ENCODE results near the gene GGPS1.
"Not testable (repeated sequence)": the region's sequence is repeated elsewhere in the genome, so short reads cannot be mapped to it uniquely, and the experiment has no call there.

The GGPS1 gene

DNA sequence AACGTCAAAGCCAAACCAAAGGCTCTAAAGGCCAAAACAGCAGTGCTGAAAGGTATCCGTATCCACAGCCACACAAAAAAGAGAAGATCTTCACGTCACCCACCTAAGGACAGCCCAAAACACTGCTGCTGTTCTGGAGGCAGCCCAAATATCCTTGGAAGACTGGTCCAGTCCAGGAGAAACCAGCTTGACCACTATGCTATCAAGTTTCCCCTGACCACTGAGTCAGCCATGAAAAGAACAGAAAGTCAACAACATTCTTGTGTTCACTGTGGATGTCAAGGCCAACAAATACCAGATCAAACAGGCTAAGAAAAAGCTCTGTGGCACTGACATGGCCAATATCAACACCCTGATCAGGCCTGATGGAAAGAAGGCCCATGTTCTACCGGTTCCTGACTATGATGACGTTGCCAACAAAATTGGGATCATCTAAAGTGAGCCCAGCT, 32.4 kb upstream of the GGPS1 start:
- DNase-seq: no peak
- no peaks in the 10 kb centered on the region for H3K27me3 Mint-ChIP-seq
- peaks cover 12% of the 10 kb centered on the region for H3K36me3 Mint-ChIP-seq (ENCODE audit: low read depth)
- peak overlapping the region; percentile 48 for H3K27ac Mint-ChIP-seq
- peaks cover 67% of the 10 kb centered on the region for H3K4me1 Mint-ChIP-seq
- no peak for ATAC-seq
- no peaks in the 10 kb centered on the region for H3K9me3 Mint-ChIP-seq
- H3K4me3 Mint-ChIP-seq: no peak overlapping the region

DNA sequence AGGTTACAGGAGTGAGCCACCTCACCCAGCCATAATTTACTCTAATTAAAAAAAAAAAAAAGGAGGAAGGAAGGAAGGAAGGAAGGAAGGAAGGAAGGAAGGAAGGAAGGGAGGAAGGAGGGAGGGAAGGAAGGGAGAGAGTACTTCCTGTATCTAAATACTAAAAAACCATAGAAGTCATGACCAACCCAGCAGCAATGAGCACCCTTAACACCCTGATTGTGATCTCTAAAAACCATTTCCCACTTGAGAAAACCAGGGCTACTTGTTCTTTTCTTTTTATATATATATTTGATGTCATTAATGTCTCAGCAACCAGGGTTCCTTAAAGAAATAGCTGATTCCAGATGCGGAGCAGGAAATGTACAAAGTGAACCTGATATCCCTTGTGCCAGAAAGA, 31.6 kb upstream of the GGPS1 start:
- Mint-ChIP-seq H3K4me3 (peak overlapping the region; percentile 61), H3K4me1 (peaks cover 71% of the 10 kb centered on the region), H3K9me3 (no peaks in the 10 kb centered on the region), H3K27ac (peak overlapping the region; percentile 80), H3K36me3 (ENCODE audit: low read depth) (peaks cover 12% of the 10 kb centered on the region), H3K27me3 (no peaks in the 10 kb centered on the region)
- ATAC-seq (no peak), DNase-seq (no peak)

DNA sequence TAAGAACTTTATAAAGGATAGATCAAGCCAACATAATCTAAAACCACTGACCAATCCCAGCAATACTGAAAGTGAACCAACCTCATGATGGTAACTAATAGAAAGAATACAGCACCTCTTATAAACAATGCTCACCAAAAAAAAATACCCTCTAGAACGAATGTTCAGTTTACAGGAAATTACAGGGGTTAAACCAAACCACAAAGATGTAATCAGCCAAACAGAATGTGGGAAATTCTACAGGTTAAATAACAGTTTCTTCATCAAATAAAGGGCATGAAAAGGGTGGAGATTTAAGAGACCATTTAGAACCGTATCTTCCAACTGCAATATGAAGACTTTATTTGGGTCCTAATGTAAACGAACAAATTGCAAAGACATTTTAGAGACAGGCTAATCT, 30.8 kb upstream of the GGPS1 start:
- ATAC-seq: peak; percentile 84

DNA sequence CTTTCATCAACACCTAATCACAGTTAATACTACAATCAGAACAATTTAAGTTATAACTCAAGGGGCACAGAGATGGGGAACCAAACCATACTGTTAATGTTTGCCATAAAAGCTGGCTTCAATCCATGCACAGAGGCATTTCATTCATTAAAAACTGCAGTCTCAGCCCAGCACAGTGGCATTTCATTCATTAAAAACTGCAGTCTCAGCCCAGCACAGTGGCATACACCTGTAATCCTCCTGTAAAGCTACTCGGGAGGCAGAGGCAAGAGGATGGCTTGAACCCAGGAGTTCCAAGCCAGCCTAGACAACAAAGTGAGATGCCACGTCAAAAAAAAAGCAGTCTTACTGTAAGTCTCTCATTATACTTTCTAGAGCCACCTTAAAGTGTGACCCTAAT, 29.6 kb upstream of the GGPS1 start:
- Mint-ChIP-seq H3K4me3 (no peak overlapping the region), H3K36me3 (ENCODE audit: low read depth) (peaks cover 12% of the 10 kb centered on the region), H3K9me3 (no peaks in the 10 kb centered on the region), H3K27me3 (no peaks in the 10 kb centered on the region), H3K27ac (no peak overlapping the region), H3K4me1 (peaks cover 71% of the 10 kb centered on the region)
- DNase-seq: no peak
- ATAC-seq: no peak

More for the DNA sequence above, 30.8 kb upstream of the GGPS1 start:
- H3K9me3 Mint-ChIP-seq: no peaks in the 10 kb centered on the region
- H3K4me3 Mint-ChIP-seq: peak overlapping the region; percentile 61
- no peaks in the 10 kb centered on the region for H3K27me3 Mint-ChIP-seq
- H3K4me1 Mint-ChIP-seq: peaks cover 71% of the 10 kb centered on the region
- H3K27ac Mint-ChIP-seq: peak overlapping the region; percentile 80
- H3K36me3 Mint-ChIP-seq (ENCODE audit: low read depth): peaks cover 12% of the 10 kb centered on the region
- no peak for DNase-seq

DNA sequence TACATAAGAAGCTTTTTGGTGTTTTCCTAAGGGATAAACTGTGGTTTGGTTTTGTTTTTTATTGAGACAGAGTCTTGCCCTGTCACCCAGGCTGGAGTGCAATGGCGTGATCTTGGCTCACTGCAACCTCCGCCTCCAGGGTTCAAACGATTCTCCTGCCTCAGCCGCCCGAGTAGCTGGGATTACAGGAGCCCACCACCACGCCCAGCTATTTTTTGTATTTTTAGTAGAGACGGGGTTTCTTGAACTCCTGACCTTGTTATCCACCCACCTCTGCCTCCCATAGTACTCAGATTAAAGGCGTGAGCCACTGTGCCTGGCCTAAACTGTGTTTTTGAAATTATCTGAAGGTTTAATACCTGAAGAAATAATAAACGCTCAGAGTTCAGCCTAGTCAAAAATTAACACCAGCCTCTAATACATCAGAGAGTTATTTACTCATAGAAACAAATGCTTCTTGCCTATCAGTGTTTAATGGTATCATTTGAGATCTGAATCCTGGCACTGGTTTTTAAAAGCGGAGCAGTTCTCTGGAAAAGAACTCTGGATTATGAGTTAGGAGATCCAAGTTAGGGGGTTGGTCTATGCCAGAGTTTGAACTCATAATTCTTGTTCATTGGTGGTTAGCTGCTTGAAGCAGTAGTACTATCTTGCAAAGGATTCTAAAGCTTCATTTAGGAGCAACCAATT, 29.1 kb upstream of the GGPS1 start:
- peaks cover 12% of the 10 kb centered on the region for H3K36me3 Mint-ChIP-seq (ENCODE audit: low read depth)
- no peak for DNase-seq
- no peaks in the 10 kb centered on the region for H3K9me3 Mint-ChIP-seq
- H3K27ac Mint-ChIP-seq: peak overlapping the region; percentile 28
- peaks cover 74% of the 10 kb centered on the region for H3K4me1 Mint-ChIP-seq
- H3K27me3 Mint-ChIP-seq: no peaks in the 10 kb centered on the region
- no peak for ATAC-seq
- no peak overlapping the region for H3K4me3 Mint-ChIP-seq

DNA sequence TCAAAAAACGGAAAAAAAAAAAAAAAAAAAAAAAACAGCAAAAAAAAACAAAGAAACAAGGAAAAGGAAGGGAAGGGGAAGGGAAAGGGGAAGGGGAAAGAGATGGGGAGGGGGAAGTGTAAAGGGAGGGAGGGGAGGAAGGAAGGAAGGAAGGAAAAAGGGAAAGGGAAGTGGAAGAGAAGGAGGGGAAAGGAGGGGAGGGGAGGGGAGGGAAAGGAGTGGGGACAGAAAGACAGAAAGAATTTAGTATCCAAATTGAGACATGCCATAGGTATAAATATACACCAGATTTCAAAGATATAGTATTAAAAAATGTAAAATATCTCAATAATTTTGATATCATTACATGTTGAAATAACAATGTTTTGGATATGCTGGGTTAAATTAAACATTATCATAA, 26.2 kb upstream of the GGPS1 start:
- no peak for ATAC-seq
- H3K9me3 Mint-ChIP-seq: no peaks in the 10 kb centered on the region

DNA sequence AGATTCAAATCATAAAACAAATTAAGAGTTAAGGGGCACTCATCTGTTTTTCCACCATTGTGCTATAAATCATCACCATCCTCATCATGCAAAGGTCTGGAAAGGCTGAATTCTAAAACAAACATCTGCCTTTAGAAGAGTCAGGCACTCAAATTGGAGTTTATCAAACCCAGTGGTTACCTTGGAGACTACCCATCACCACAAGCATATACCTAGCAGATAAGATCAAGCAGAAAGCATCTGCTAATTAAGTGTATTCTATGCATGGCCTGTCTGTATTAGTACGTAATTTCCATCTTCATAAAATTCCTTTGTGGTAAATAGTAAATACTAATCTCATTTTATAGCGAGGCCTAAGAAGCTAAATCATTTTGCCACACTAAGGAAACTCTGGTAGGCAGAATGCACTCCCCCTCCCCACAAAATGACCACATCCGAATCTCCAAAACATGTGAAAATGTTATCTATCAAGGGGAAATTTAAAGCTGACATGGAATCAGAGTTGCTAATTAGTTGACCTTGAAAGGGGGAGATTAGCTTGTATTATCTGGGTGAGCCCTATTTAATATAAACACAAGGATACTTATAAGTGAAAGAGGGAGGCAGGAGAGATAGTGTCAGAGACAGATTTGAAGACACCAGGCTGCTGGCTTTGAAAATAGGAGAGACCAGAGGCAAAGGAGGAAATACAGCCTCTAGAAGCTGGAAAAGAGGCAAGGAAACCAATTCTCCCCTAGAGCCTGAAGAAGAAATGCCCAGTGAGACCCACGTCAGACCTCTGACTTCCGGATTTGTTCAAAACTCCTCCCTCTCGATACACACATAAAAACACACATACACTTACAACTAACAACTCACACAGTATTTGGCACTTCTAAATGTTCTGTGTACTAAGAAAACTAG, 23.6 kb upstream of the GGPS1 start:
- Mint-ChIP-seq H3K36me3 (ENCODE audit: low read depth) (peaks cover 6% of the 10 kb centered on the region), H3K27me3 (no peaks in the 10 kb centered on the region), H3K27ac (peak overlapping the region; percentile 76), H3K4me3 (peak overlapping the region; percentile 23), H3K4me1 (peaks cover 56% of the 10 kb centered on the region), H3K9me3 (no peaks in the 10 kb centered on the region)
- DNase-seq: no peak
- ATAC-seq: peak; percentile 88

More for the DNA sequence above, 26.2 kb upstream of the GGPS1 start:
- H3K4me1 Mint-ChIP-seq: peaks cover 75% of the 10 kb centered on the region
- H3K27ac Mint-ChIP-seq: no peak overlapping the region
- H3K36me3 Mint-ChIP-seq (ENCODE audit: low read depth): peaks cover 8% of the 10 kb centered on the region
- H3K27me3 Mint-ChIP-seq: no peaks in the 10 kb centered on the region
- no peak for DNase-seq
- no peak overlapping the region for H3K4me3 Mint-ChIP-seq

DNA sequence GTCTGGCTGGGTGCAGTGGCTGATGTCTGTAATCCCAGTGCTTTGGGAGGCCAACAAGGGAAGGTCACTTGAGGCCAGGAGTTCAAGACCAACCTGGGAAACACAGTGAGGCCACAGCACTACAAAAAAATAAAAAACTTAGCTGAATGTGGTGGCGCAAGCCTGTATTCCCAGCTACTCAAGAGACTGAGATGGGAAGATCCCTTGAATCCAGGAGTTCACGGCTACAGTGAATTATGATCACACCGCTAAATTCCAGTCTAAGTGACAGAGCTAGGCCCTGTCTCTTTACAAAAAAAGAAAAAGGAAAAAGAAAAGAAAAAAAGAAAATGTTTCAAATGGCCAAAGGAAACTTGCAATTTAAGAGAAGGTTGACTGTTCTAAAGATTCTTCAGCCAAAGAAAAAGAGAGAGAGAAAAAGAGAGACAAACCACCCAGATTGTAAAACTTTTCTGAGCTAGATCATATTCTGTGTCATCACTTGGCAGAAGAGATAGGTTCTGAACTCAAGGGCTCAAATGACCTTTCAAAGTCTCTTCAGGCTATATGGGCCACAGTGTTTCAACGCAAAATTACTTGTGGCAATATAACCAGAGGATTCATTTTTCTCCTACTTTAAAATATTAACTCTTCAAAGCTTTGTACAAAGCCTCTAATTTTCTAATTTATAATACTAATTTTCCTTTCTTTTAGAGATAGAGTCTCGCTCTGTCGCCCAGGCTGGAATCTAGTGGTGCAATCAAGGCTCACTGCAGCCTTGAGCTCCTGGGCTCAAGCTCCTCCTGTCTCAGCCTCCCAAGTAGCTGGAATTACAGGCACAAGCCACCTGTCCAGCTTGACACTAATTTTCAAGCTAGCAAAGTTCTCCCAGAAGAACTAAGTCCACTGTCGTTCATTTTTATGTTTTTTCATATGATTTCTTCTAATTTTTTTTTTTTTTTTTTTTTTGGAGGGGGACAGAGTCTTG, 20.9 kb upstream of the GGPS1 start:
- Mint-ChIP-seq H3K4me1 (peaks cover 57% of the 10 kb centered on the region), H3K9me3 (no peaks in the 10 kb centered on the region), H3K27ac (no peak overlapping the region), H3K36me3 (ENCODE audit: low read depth) (peaks cover 10% of the 10 kb centered on the region), H3K27me3 (no peaks in the 10 kb centered on the region), H3K4me3 (no peak overlapping the region)
- no peak for DNase-seq
- no peak for ATAC-seq

DNA sequence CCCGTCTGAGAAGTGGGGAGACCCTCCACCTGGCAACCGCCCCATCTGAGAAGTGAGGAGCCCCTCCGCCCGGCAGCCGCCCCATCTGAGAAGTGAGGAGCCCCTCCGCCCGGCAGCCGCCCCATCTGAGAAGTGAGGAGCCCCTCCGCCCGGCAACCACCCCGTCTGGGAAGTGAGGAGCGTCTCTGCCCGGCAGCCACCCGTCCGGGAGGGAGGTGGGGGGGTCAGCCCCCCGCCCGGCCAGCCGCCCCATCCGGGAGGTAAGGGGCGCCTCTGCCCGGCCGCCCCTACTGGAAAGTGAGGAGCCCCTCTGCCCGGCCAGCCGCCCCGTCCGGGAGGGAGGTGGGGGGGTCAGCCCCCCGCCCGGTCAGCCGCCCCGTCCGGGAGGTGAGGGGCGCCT, 19.2 kb upstream of the GGPS1 start:
- DNase-seq; ATAC-seq; H3K36me3 Mint-ChIP-seq (ENCODE audit: low read depth); H3K27me3 Mint-ChIP-seq; H3K27ac Mint-ChIP-seq; H3K9me3 Mint-ChIP-seq; H3K4me3 Mint-ChIP-seq: not testable (repeated sequence)
- peaks cover 60% of the 10 kb centered on the region for H3K4me1 Mint-ChIP-seq

DNA sequence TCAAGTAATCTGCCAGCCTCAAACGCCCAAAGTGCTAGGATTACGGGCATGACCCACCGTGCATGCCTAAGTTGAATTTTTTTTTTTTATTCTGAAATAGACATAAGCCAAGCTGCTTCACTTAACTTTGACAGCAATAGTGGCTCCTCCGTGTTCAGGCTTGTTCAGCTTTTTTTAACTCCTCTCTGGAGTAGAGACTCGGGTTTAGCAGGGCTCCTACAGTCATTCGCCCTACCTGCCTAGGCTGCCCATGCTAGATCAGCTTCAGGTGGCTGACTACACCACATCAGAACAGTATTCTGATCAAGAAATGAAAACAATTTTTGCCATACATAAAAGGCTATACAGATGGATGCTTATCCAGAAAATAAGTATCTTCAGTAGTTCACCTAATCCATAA, 15.1 kb upstream of the GGPS1 start:
- H3K27ac Mint-ChIP-seq: peak overlapping the region; percentile 61
- peaks cover 61% of the 10 kb centered on the region for H3K4me1 Mint-ChIP-seq
- H3K27me3 Mint-ChIP-seq: no peaks in the 10 kb centered on the region
- DNase-seq: no peak
- peak overlapping the region; percentile 45 for H3K4me3 Mint-ChIP-seq
- H3K36me3 Mint-ChIP-seq (ENCODE audit: low read depth): peaks cover 8% of the 10 kb centered on the region
- H3K9me3 Mint-ChIP-seq: no peaks in the 10 kb centered on the region
- no peak for ATAC-seq

DNA sequence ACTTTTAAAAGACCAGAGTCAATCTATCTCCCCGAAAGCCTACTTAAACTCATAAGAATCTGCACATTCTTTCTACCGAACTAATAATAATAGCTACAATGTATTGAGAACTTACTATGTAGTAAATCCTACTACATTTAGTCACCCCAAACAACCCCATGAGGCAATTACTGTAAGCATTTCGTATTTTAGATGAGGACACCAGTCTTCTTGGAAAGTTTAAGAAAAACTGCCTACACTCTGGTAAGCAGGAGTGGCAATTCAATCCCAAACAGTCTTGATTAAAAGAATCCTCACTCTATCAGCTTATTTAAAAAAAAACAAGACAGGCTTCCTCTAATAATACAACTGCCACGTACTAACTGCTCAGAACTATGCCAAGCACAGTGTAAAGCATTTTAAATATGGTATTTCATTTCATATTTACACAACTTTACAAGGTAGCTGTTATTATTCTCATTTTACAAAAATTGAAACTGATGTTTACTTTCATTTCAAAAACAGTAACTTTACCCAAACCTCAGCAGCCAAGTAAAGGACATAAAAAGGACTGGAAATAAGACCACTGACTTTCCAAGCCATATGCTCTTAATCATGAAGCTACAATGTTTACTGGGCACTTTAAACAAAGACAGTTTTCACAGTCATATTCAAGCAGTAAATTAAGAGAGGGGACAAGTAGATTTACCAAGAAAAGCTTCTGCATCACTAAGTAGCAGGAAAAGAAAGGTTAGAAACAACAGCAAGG, 14.3 kb upstream of the GGPS1 start:
- Mint-ChIP-seq H3K4me3 (peak overlapping the region; percentile 53), H3K9me3 (no peaks in the 10 kb centered on the region), H3K27me3 (no peaks in the 10 kb centered on the region), H3K27ac (peak overlapping the region; percentile 61), H3K4me1 (peaks cover 70% of the 10 kb centered on the region), H3K36me3 (ENCODE audit: low read depth) (peaks cover 17% of the 10 kb centered on the region)
- ATAC-seq: no peak
- DNase-seq: no peak

DNA sequence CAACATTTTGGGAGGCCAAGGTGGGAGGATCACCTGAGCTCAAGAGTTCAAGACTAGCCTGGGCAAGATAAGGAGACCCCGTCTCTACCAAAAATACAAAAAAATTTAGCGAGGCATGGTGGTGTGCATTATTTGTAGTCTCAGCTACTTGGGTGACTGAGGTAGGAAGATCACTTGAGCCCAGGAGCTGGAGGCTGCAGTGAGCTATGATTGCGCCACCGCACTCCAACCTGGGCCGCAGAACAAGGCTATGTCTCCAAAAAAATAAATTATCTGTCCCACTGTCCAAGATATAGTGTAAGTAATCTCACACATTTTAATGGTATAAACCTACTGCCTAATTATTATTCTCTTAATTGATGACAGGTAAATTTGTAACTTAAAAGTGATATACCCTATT, 13.2 kb upstream of the GGPS1 start:
- Mint-ChIP-seq H3K27me3 (no peaks in the 10 kb centered on the region), H3K36me3 (ENCODE audit: low read depth) (peaks cover 19% of the 10 kb centered on the region), H3K9me3 (no peaks in the 10 kb centered on the region), H3K27ac (no peak overlapping the region), H3K4me3 (no peak overlapping the region), H3K4me1 (peaks cover 76% of the 10 kb centered on the region)
- DNase-seq (no peak), ATAC-seq (no peak)

DNA sequence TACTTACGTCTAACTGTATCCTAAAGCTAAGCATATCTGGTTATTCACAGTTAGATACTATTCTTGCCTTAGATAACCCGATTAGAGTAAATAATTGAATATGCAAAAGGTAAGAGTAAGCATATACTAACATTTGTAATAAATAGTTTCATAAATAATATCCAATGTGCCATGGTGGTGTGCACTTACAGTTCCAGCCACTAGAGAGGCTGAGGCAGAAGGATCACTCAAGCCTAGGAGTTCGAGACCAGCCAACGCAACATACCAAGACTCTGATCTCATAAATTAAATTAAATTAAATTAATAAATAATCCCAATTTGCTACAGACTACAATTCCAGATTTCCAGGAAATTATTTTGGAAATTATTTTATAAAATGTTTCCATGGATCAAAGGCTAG, 12.6 kb upstream of the GGPS1 start:
- H3K36me3 Mint-ChIP-seq (ENCODE audit: low read depth): peaks cover 25% of the 10 kb centered on the region
- H3K4me3 Mint-ChIP-seq: no peak overlapping the region

DNA sequence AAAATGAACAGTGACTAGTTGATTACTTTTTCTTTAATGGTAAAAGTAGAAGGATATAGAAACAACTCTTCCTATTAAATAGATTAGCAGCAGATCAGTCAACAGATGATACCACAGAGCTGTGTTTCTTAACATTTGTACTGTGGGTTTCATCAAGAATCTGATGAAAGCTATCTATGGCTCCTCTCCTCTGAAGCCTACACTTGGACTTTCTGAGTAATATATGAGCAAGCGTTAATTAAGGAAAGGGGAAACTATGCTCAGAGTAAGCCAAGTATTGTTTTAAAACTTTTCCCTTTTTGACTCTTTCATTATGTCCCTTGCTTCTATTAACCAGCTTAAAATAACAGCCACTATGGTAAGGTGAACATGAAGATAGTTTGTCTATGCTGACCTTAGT, 11.2 kb upstream of the GGPS1 start:
- H3K36me3 Mint-ChIP-seq (ENCODE audit: low read depth): peaks cover 29% of the 10 kb centered on the region
- DNase-seq: no peak
- H3K27ac Mint-ChIP-seq: peak overlapping the region; percentile 84
- no peaks in the 10 kb centered on the region for H3K27me3 Mint-ChIP-seq
- H3K9me3 Mint-ChIP-seq: no peaks in the 10 kb centered on the region
- peaks cover 83% of the 10 kb centered on the region for H3K4me1 Mint-ChIP-seq
- peak overlapping the region; percentile 34 for H3K4me3 Mint-ChIP-seq
- peak; percentile 97 for ATAC-seq

More for the DNA sequence above, 12.6 kb upstream of the GGPS1 start:
- H3K4me1 Mint-ChIP-seq: peaks cover 79% of the 10 kb centered on the region
- no peak overlapping the region for H3K27ac Mint-ChIP-seq
- no peaks in the 10 kb centered on the region for H3K27me3 Mint-ChIP-seq
- DNase-seq (no peak), ATAC-seq (no peak)
- H3K9me3 Mint-ChIP-seq: no peaks in the 10 kb centered on the region

Measured in activated naive CD8-positive, alpha-beta T cell treated with anti-CD3 and anti-CD28 coated beads, Interleukin-2, amount 50 U/mL, for 24 hours (primary cell).